GM12873 (cell line): ENCODE data around the gene FAM98B.

ENCODE experiments used
- TF ChIP-seq, protein P1 (sequence below): IDR thresholded peaks from 2 replicates; pipeline ENCODE4 v1.5.1; 2012; ENCODE audit warnings: low read depth, mild to moderate bottlenecking, moderate library complexity, low read length, control low read depth; ENCODE audit not compliant: insufficient read depth; ENCODE audit errors: missing control alignments

Gene FAM98B

DNA sequence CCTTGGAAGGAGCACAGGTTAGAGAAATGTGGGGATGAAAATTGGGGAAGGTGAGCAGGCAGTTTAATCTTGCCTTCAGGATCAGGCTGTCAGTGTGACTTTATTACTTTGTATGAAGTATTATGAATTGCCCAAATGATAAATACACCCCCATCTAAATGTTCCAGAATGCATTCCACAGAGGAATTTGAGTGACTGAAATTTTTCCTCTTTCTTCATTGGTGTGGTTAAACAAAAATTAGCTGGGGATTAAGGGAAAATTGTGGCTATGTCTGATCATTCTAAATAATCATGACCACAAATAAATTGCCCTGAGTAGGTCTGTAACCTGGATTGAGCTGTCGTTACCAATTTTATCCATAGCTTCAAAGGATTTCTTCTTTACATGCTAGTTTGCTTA, 33.5 kb downstream of the FAM98B start:
- TF ChIP-seq, protein P1, sequence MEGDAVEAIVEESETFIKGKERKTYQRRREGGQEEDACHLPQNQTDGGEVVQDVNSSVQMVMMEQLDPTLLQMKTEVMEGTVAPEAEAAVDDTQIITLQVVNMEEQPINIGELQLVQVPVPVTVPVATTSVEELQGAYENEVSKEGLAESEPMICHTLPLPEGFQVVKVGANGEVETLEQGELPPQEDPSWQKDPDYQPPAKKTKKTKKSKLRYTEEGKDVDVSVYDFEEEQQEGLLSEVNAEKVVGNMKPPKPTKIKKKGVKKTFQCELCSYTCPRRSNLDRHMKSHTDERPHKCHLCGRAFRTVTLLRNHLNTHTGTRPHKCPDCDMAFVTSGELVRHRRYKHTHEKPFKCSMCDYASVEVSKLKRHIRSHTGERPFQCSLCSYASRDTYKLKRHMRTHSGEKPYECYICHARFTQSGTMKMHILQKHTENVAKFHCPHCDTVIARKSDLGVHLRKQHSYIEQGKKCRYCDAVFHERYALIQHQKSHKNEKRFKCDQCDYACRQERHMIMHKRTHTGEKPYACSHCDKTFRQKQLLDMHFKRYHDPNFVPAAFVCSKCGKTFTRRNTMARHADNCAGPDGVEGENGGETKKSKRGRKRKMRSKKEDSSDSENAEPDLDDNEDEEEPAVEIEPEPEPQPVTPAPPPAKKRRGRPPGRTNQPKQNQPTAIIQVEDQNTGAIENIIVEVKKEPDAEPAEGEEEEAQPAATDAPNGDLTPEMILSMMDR, result no peak

DNA sequence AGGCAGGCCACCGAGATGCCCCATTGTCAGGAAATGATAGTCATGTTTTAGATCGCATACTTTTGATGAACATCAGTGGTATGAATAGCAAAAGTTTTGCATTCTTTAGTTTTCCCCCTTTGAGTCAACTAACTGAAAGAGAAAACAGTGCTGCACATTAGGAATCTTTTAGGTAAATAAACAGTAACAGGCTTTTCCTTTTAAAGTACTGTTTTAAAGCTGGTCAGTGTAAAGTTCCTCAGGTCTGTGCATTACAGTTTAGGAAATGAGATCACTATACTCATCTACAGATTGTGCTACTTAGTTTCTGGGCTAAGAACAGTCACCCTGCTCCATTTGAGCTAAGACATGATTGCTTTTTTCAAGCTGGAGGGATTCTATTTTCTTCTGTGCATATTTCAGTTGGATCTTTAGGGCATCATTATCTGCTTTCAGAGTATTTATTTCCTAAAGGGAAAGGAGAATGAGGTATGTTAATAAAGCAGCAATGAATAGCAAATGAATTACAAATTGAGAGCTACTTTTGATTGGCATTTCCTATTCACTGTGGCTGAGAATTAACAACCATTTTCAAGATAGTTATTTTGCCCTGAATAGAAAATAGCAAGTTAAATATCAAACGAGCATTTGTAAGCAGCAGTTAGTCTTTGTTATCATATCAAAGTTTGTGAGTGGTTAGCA, 36.5 kb downstream of the FAM98B start:
- TF ChIP-seq, protein P1, result no peak

DNA sequence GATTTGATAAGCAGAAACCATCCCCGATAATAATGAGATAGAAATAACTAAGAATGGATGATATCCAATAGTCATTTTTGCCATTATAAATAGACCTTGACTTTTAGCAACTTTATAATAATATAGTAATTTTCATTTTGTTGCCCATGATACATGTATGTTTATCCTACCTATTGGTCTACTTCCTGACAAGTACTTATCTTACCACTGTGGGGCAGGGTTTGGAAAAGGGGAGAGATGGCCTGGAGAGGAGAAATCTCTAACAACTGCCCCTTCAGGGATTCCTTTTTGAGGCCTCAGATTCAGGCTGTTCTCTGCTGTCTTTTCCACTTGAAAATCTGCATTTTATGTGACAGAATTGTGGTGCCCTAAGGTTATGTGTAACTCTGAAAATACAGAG, 42.2 kb downstream of the FAM98B start:
- TF ChIP-seq, protein P1, result no peak

- TF ChIP-seq, protein P1, result no peak
Observed at GRCh38 chr15:38499651-38500050, 45.7 kb downstream of the FAM98B start.

- TF ChIP-seq, protein P1, result no peak
Observed at GRCh38 chr15:38503496-38503895, 49.6 kb downstream of the FAM98B start.

DNA sequence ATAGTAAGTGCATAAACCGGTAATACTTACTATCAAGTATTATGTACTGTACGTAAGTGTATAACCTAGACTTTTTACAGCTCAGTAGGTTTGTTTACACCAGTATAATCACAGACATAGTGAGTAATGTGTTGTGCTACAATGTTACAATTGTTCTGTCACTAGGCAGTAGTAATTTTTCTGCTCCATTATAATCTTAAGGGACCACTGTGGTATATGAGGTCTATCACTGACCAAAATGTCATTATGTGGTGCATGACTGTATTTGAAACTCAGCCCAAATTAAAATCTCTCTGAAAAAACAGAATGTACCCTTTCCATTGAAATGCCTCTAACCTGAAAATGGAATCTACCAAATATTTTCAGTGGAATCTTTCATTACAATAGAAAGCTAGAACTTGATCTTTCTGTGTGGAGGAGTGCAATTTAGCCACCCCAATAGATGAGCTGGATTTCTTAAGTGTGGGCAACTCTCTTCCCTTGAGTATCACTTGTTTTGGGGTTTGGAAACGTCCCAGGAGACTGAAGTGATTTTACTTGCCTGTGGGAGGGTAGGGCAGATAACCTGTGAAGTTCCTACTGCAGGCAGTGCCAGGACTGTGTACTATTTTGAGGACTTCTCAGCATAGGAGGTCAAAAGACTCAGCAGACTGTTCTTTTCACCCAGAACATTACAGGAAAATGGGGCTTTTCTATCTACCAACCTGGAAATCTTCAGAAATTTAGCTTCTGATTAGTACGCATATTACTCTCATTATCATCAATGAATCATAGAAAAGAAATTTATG, 50.9 kb downstream of the FAM98B start:
- TF ChIP-seq, protein P1, result no peak

DNA sequence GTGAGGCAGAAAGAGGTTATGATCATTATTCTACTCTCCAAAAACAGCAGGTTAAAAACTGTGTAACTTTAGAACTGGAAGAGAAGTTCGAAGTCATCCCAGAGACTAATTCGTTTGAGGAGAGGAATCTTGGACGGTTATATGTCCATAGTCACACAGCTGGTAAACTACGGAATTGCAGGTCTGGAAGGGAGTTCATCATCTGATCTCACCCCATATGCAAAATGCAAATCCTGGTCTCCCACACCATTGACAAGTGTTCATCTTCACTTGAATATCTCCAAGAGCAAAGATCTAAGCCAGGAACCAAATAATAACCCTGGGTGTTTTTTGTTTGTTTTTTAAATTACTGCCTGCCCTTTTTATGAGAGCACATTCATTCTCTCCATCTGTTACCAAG, 53.1 kb downstream of the FAM98B start:
- TF ChIP-seq, protein P1, result no peak
